WTC11 (cell line): ENCODE data around the gene TIMELESS.

Experiments used
- CREB1 ChIP-seq: sonication (generic); formaldehyde crosslinking; IDR thresholded peaks from 2 replicates; pipeline ENCODE4 v1.8.0; 2023; ENCODE audit warnings: mild to moderate bottlenecking, missing genetic modification reagents
- CREM ChIP-seq: sonication (generic); formaldehyde crosslinking; IDR thresholded peaks from 2 replicates; pipeline ENCODE4 v1.8.1; 2022; ENCODE audit warnings: mild to moderate bottlenecking, missing genetic modification reagents, moderate library complexity
- CTCF ChIP-seq: fragments of 200-600 bp; IDR thresholded peaks from 2 replicates; pipeline ENCODE4 v1.8.0; 2022; ENCODE audit warnings: antibody characterized with exemption
- IRF2 ChIP-seq: sonication (generic); formaldehyde crosslinking; IDR thresholded peaks from 2 replicates; pipeline ENCODE4 v1.8.0; 2022; ENCODE audit warnings: low read depth, missing genetic modification reagents, borderline replicate concordance
- JUN ChIP-seq: sonication (generic); formaldehyde crosslinking; IDR thresholded peaks from 2 replicates; pipeline ENCODE4 v1.8.0; 2023; ENCODE audit warnings: mild to moderate bottlenecking, missing genetic modification reagents
- MAX ChIP-seq: sonication (generic); formaldehyde crosslinking; IDR thresholded peaks from 2 replicates; pipeline ENCODE4 v1.8.0; 2022; ENCODE audit warnings: mild to moderate bottlenecking, missing genetic modification reagents
- NR3C1 ChIP-seq: sonication (generic); formaldehyde crosslinking; conservative IDR thresholded peaks from 2 replicates; pipeline ENCODE4 v1.8.1; 2023; ENCODE audit warnings: low read depth, mild to moderate bottlenecking, missing genetic modification reagents
- SP1 ChIP-seq: sonication (generic); formaldehyde crosslinking; conservative IDR thresholded peaks from 2 replicates; pipeline ENCODE4 v1.8.1; 2022; ENCODE audit warnings: missing genetic modification reagents
- ZNF423 ChIP-seq: fragments of 250-450 bp; sonication (Bioruptor Pico); IDR thresholded peaks from 2 replicates; pipeline ENCODE4 v2.1.2; 2022; ENCODE audit warnings: mild to moderate bottlenecking, moderate library complexity
- TF ChIP-seq, protein P1 (sequence below): sonication (generic); formaldehyde crosslinking; IDR thresholded peaks from 2 replicates; pipeline ENCODE4 v1.8.1; 2023; ENCODE audit warnings: mild to moderate bottlenecking, missing genetic modification reagents, moderate library complexity

GRCh38 chr12:56420411-56420810 lies 28.8 kb downstream of the TIMELESS start:
- TF ChIP-seq JUN (CRISPR knock-in tag) = no peak
- TF ChIP-seq CTCF = no peak
- TF ChIP-seq, protein P1, sequence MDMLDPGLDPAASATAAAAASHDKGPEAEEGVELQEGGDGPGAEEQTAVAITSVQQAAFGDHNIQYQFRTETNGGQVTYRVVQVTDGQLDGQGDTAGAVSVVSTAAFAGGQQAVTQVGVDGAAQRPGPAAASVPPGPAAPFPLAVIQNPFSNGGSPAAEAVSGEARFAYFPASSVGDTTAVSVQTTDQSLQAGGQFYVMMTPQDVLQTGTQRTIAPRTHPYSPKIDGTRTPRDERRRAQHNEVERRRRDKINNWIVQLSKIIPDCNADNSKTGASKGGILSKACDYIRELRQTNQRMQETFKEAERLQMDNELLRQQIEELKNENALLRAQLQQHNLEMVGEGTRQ (CRISPR knock-in tag) = no peak
- TF ChIP-seq ZNF423 (CRISPR knock-in tag) = no peak
- TF ChIP-seq IRF2 = no peak
- no peak for TF ChIP-seq CREB1 (CRISPR knock-in tag)
- TF ChIP-seq SP1 (CRISPR knock-in tag) = no peak
- TF ChIP-seq NR3C1 (CRISPR knock-in tag) = no peak
- no peak for TF ChIP-seq MAX (CRISPR knock-in tag)
- TF ChIP-seq CREM (CRISPR knock-in tag) = no peak
